GM21528 (cell line): ENCODE data around the gene EXOSC7.

Experiments
- ATAC-seq: cut with Tn5 transposase; IDR thresholded peaks from one replicate; pipeline ENCODE4 v1.9.1; 2021; ENCODE audit warnings: mild to moderate bottlenecking, moderate library complexity; ENCODE audit not compliant: unreplicated experiment, low FRiP score

Gene EXOSC7

DNA sequence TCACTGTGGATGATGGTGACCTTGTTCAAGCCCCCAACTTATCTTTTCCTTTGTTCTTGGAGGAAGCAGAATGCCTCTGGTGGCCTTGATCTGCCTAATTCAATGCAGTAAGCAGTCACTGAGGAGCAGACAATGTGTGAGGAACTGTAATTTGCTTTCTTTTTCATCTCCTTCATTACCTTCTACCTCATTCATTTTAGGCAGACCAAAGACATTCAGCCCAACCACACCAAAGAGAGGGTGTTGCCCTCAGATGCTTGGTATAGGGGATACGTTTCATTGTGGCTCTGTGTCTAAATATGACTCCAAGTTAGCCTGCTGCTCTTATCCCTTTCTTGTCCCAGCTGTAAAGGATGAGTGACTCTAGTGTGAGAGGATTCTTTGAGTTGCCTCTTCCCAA is 15.3 kb downstream of the EXOSC7 start:
- ATAC-seq: no peak

- no peak for ATAC-seq
Measured at GRCh38 chr3:44992555-44993470, 16.8 kb downstream of the EXOSC7 start.

- no peak for ATAC-seq
Measured at GRCh38 chr3:44993471-44994205, 17.6 kb downstream of the EXOSC7 start.

- no peak for ATAC-seq
Measured at GRCh38 chr3:44995142-44995770, 19.2 kb downstream of the EXOSC7 start.

- ATAC-seq: no peak
Measured at GRCh38 chr3:44996556-44996969, 20.5 kb downstream of the EXOSC7 start.

- ATAC-seq: no peak
Measured at GRCh38 chr3:44999782-45000181, 23.7 kb downstream of the EXOSC7 start.

DNA sequence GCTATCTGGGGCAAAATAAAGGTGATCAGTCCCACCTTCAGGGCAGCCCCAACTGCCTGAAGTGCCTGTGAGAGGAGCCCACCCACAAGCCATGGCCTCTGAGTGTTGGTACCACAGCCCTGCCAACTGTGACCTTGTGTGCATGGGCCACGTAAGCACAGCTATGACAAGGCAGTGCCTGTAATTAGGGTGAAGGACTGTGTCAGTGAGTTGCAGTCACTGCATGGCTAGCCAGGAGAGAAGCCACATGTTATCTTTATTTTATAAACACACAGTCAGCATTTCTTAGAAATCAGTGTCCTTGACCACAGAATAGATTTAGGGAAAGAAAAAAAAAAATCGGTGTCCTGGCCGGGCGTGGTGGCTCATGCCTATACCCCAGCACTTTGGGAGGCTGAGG is 24.8 kb downstream of the EXOSC7 start:
- ATAC-seq: no peak

- ATAC-seq: no peak
Measured at GRCh38 chr3:45001738-45002137, 25.7 kb downstream of the EXOSC7 start.

GRCh38 chr3:45002139-45002660 is 26.2 kb downstream of the EXOSC7 start:
- no peak for ATAC-seq

GRCh38 chr3:45002720-45003119 is 26.7 kb downstream of the EXOSC7 start:
- no peak for ATAC-seq

GRCh38 chr3:45003406-45003805 is 27.4 kb downstream of the EXOSC7 start:
- ATAC-seq: no peak

- no peak for ATAC-seq
Measured at GRCh38 chr3:45003859-45004258, 27.8 kb downstream of the EXOSC7 start.

GRCh38 chr3:45007091-45007490 is 31.0 kb downstream of the EXOSC7 start:
- no peak for ATAC-seq

- ATAC-seq: no peak
Measured at GRCh38 chr3:45008117-45008516, 32.1 kb downstream of the EXOSC7 start.

DNA sequence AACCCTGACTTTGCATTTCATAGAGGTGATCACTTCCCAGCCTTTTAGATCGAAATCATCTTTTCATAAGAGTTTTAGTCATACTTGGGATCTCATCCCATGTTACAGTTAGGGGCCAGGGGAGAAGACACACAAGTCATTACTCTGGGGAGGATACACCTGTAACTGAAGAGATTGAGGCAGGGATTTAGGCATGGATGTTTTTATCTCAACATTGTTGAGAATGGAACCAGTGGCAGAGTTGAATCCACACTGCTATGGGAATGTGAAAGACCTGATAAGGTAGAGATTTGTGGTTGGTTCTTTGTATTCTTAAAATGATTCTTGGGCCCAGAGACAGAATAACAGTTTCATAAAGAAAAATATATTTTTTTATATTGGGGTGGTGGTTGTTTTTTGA is 33.8 kb downstream of the EXOSC7 start:
- no peak for ATAC-seq

GRCh38 chr3:45010811-45011333 is 34.8 kb downstream of the EXOSC7 start:
- no peak for ATAC-seq

DNA sequence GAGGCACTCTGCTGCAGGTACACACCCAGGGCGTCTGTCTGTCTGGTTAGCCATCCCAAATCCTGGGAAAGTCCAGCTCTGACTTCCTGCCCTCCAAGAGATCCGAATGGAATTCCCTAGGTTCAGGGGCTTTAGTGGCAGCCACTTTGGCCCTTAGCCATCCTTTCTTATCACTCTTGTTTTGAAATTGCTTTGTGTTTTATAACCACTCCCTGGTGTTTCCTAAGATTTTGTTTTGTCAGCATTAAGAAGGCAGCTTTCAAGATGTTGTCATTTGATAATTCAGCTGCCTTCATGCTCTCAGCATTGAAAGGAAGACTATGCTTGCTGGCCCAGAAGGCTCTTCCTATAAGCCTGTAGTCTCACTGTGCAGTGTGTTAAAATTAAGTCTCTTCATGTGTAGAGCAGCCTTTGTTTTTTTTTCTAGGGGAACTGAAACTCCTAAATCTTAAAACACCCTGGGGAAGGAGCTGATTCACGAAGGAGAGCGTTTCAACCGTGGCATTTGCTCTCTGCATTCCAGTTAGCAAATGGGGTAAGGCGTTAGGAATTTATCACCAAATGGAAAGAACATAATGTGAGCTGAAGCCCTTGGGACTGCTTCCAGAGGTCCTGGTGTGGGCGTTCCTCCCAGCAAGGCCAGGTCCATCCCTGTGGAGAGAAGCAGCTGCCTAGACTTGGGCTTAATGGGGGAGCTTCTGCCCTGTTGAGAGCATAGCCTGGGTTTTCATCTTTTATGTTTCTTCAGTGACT is 35.9 kb downstream of the EXOSC7 start:
- ATAC-seq: no peak

DNA sequence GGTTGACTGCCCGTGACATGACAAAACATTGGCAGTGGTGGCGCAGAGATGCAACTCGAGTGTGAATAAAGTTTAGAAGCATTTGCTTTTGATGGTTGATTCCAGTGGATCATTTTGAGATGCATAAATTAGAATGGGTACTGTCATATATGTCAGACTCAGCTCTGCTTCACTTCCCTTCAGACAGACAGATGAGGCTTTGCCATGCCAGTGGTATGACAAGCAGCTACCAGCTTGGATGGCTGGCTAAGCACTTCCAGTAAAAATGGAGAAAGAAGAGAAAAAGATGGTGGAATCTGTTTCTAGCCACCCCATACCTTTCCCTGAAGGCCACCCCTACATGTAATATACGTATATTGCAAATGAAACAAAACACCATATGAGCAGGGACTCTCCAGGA is 36.5 kb downstream of the EXOSC7 start:
- ATAC-seq: no peak

- no peak for ATAC-seq
Measured at GRCh38 chr3:45016916-45017315, 40.9 kb downstream of the EXOSC7 start.

- no peak for ATAC-seq
Measured at GRCh38 chr3:45017821-45018220, 41.8 kb downstream of the EXOSC7 start.
